Nephron progenitor cell (in vitro differentiated cells): ENCODE measurements around the gene USP1.

Experiments used
- DNase-seq: peaks from one replicate; pipeline ENCODE4 v3.0.0; 2021
- H3K27ac Mint-ChIP-seq: 2 replicates; pipeline ENCODE4 v1.8.0; 2021; ENCODE audit warnings: mild to moderate bottlenecking, moderate library complexity, mixed read lengths
- H3K27me3 Mint-ChIP-seq: 2 replicates; pipeline ENCODE4 v1.8.0; 2021; ENCODE audit warnings: mild to moderate bottlenecking, low read depth, mixed read lengths; ENCODE audit not compliant: poor library complexity
- H3K36me3 Mint-ChIP-seq: 2 replicates; pipeline ENCODE4 v1.8.0; 2021; ENCODE audit warnings: low read depth, mixed read lengths
- H3K4me1 Mint-ChIP-seq: 2 replicates; pipeline ENCODE4 v1.8.0; 2021; ENCODE audit warnings: mixed read lengths
- H3K4me3 Mint-ChIP-seq: 2 replicates; pipeline ENCODE4 v1.8.0; 2021; ENCODE audit warnings: mild to moderate bottlenecking, moderate library complexity, mixed read lengths
- H3K9me3 Mint-ChIP-seq: 2 replicates; pipeline ENCODE4 v1.8.0; 2021; ENCODE audit warnings: mild to moderate bottlenecking, moderate library complexity, mixed read lengths
- CTCF ChIP-seq: fragments of 200-600 bp; sonication (generic); IDR thresholded peaks from 2 replicates; pipeline ENCODE4 v1.5.0; 2021; ENCODE audit warnings: antibody characterized with exemption

The USP1 gene

DNA sequence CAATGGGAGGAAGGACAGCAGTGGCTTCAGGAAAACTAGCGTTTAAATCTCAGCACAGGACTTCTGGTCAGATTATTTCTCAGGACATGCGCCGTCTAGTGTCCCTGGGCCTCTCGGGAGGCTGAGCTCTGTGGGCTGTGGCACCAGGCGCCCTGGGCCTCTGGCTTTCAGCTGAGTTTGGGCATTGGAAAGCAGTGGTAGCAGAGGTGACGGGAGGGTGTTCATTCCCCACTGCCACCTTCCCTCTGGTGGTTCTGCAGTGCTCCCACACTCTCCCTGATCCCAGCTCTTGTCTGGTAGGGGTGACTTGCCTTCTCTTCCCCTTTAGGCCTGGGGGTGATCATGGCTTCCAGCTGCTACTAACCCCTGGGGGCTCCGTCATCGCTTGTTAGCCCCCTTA lies 42.2 kb upstream of the USP1 start:
- Mint-ChIP-seq H3K4me1 (no peaks in the 10 kb centered on the region), H3K27me3 (peaks cover 4% of the 10 kb centered on the region), H3K9me3 (no peaks in the 10 kb centered on the region), H3K4me3 (no peak overlapping the region), H3K27ac (no peak overlapping the region), H3K36me3 (no peaks in the 10 kb centered on the region)
- TF ChIP-seq CTCF: no peak
- no peak for DNase-seq

DNA sequence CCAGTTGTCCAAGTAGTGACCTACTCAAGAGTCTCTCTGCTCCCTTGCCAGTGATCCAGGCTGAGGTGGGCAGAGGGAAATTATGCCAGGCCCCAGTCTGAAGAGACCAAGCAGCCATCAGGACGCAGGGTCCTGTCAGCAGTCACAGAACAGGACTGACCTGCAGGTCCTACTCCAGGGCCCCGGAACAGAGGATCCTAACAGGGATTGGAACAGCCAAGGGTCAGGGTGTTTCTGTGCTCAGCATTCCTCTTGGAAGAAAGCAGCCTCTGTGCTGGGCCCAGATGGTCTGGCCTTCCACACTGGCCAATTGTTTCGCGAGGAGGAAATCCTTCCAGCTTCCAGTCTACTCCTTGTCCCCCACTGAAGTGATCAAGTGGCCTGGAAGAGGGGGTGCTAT lies 41.6 kb upstream of the USP1 start:
- no peak for DNase-seq
- Mint-ChIP-seq H3K36me3 (no peaks in the 10 kb centered on the region), H3K27ac (no peak overlapping the region), H3K27me3 (peaks cover 3% of the 10 kb centered on the region), H3K4me1 (no peaks in the 10 kb centered on the region), H3K4me3 (no peak overlapping the region), H3K9me3 (no peaks in the 10 kb centered on the region)
- TF ChIP-seq CTCF: no peak

GRCh38 chr1:62396871-62397270 lies 40.0 kb upstream of the USP1 start:
- H3K27ac Mint-ChIP-seq: no peak overlapping the region
- TF ChIP-seq CTCF: no peak
- H3K36me3 Mint-ChIP-seq: no peaks in the 10 kb centered on the region
- no peaks in the 10 kb centered on the region for H3K9me3 Mint-ChIP-seq
- H3K4me3 Mint-ChIP-seq: no peak overlapping the region
- H3K4me1 Mint-ChIP-seq: no peaks in the 10 kb centered on the region
- H3K27me3 Mint-ChIP-seq: peaks cover 3% of the 10 kb centered on the region
- no peak for DNase-seq

DNA sequence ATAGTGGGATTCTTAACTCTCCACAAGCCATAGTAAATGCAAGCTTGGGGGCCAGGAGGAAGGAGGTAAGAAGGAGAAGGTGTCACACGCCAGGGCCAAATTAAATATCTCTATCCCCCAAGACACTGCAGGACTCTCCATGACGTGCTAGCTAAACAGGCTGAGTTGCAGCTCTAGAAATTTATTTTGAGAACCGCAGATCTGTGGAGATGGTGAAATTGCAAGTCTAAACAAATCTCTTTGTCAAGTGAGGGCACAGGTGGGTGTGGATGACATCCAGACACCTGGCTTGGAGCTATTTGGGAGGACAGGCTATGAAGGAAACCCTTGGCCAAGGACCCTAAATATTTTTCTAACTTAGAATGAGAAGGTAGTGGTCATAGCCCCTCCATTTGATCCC lies 39.5 kb upstream of the USP1 start:
- H3K4me3 Mint-ChIP-seq: no peak overlapping the region
- DNase-seq: no peak
- H3K9me3 Mint-ChIP-seq: no peaks in the 10 kb centered on the region
- H3K4me1 Mint-ChIP-seq: no peaks in the 10 kb centered on the region
- no peaks in the 10 kb centered on the region for H3K36me3 Mint-ChIP-seq
- peaks cover 3% of the 10 kb centered on the region for H3K27me3 Mint-ChIP-seq
- no peak for TF ChIP-seq CTCF
- no peak overlapping the region for H3K27ac Mint-ChIP-seq

- Mint-ChIP-seq H3K9me3 (no peaks in the 10 kb centered on the region), H3K4me3 (no peak overlapping the region), H3K27me3 (peaks cover 3% of the 10 kb centered on the region), H3K27ac (no peak overlapping the region), H3K36me3 (no peaks in the 10 kb centered on the region), H3K4me1 (no peaks in the 10 kb centered on the region)
- TF ChIP-seq CTCF: no peak
- DNase-seq: no peak
Observed at GRCh38 chr1:62398377-62398776, 38.5 kb upstream of the USP1 start.

- no peaks in the 10 kb centered on the region for H3K36me3 Mint-ChIP-seq
- no peak overlapping the region for H3K4me3 Mint-ChIP-seq
- H3K27me3 Mint-ChIP-seq: no peaks in the 10 kb centered on the region
- no peak overlapping the region for H3K27ac Mint-ChIP-seq
- no peak for DNase-seq
- H3K4me1 Mint-ChIP-seq: no peaks in the 10 kb centered on the region
- no peaks in the 10 kb centered on the region for H3K9me3 Mint-ChIP-seq
- TF ChIP-seq CTCF: no peak
Observed at GRCh38 chr1:62401034-62401760, 35.7 kb upstream of the USP1 start.
